GM19468 (cell line): Measurements from ENCODE around the gene NBAS.
"Not testable (repeated sequence)": the region's sequence is repeated elsewhere in the genome, so short reads cannot be mapped to it uniquely, and the experiment has no call there.

Experiments used
- ATAC-seq: cut with Tn5 transposase; IDR thresholded peaks from one replicate; pipeline ENCODE4 v1.9.1; 2021; ENCODE audit warnings: mild to moderate bottlenecking, moderate library complexity, moderate number of reproducible peaks; ENCODE audit not compliant: unreplicated experiment; ENCODE audit errors: extremely low read depth

NBAS gene

GRCh38 chr2:15334644-15335326 is 226.3 kb downstream of the NBAS start:
- no peak for ATAC-seq

- ATAC-seq, result no peak
These were observed 229.3 kb downstream of the NBAS start for GRCh38 chr2:15331787-15332186.

GRCh38 chr2:15325296-15325695 is 235.8 kb downstream of the NBAS start:
- no peak for ATAC-seq

GRCh38 chr2:15323227-15323626 is 237.9 kb downstream of the NBAS start:
- ATAC-seq, result no peak

GRCh38 chr2:15321481-15321880 is 239.7 kb downstream of the NBAS start:
- ATAC-seq, result not testable (repeated sequence)

GRCh38 chr2:15316370-15316814 is 244.7 kb downstream of the NBAS start:
- no peak for ATAC-seq

GRCh38 chr2:15315411-15315810 is 245.7 kb downstream of the NBAS start:
- no peak for ATAC-seq

GRCh38 chr2:15313657-15314056 is 247.5 kb downstream of the NBAS start:
- peak; percentile 50 for ATAC-seq

GRCh38 chr2:15311926-15312325 is 249.2 kb downstream of the NBAS start:
- ATAC-seq, result no peak

- peak; percentile 38 for ATAC-seq
These were observed 249.8 kb downstream of the NBAS start for GRCh38 chr2:15311201-15311907.

GRCh38 chr2:15307526-15307925 is 253.6 kb downstream of the NBAS start:
- no peak for ATAC-seq

GRCh38 chr2:15306706-15307105 is 254.4 kb downstream of the NBAS start:
- no peak for ATAC-seq

- ATAC-seq, result no peak
These were observed 257.3 kb downstream of the NBAS start for GRCh38 chr2:15303874-15304273.

- no peak for ATAC-seq
These were observed 259.0 kb downstream of the NBAS start for GRCh38 chr2:15302154-15302553.

GRCh38 chr2:15300624-15301573 is 260.2 kb downstream of the NBAS start:
- no peak for ATAC-seq

GRCh38 chr2:15299904-15300520 is 261.1 kb downstream of the NBAS start:
- ATAC-seq, result no peak

- ATAC-seq, result no peak
These were observed 262.4 kb downstream of the NBAS start for GRCh38 chr2:15298770-15299169.

GRCh38 chr2:15293262-15293937 is 267.7 kb downstream of the NBAS start:
- peak; percentile 61 for ATAC-seq

GRCh38 chr2:15287447-15288184 is 273.5 kb downstream of the NBAS start:
- ATAC-seq, result no peak
